Pericardium fibroblast (primary cell): ENCODE results near the gene IFITM2. TPM values are rescaled to one million over a fixed set of nuclear protein-coding genes. Genes with fewer than 3 reads are reported as not detected.

Experiments used
- total RNA-seq: library from RNA; depleted of rRNA; stranded (reverse); fragments of >200 nt; gene quantifications from 2 replicates; pipeline ENCODE4 v1.2.3, GENCODE V29; 2015

Gene IFITM2
- total RNA-seq = 312 and 572 TPM in 2 replicates

DNA sequence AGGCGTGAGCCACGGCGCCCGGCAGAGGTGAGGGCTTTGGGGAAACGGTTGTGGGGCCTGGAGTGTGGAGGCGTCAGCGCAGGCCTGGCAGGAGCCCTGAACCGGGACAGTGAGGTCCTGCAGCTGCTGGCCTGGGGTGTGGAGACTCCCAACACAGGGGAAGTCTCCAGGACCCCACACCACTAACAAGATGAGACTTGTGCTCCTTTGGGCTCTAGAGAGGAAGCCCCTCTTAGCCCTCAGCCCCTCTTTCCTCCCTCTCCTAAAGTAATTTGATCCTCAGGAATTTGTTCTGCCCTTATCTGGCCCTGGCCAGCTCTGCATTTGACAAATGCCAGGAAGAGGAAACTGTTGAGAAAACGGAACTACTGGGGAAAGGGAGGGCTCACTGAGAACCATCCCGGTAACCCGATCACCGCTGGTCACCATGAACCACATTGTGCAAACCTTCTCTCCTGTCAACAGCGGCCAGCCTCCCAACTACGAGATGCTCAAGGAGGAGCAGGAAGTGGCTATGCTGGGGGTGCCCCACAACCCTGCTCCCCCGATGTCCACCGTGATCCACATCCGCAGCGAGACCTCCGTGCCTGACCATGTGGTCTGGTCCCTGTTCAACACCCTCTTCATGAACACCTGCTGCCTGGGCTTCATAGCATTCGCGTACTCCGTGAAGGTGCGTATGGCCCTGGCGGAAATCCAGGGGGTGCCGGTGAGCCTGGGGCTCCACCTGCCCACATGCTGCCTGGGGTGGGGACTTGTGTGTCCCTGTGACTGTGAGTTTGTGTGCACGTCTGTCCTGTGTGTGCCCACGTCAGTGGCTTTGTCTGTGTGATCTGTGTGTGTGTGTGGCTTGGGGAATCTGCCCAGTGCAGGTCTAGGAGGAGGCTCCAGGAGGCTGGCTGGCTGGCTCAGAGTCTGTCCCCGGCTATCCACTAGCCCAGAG, at the start of gene IFITM2:
TSS of gene IFITM2 (plus strand) at position 51 of the 943 bp plus-strand sequence. CDS start at position 428, 377 bp downstream.

DNA sequence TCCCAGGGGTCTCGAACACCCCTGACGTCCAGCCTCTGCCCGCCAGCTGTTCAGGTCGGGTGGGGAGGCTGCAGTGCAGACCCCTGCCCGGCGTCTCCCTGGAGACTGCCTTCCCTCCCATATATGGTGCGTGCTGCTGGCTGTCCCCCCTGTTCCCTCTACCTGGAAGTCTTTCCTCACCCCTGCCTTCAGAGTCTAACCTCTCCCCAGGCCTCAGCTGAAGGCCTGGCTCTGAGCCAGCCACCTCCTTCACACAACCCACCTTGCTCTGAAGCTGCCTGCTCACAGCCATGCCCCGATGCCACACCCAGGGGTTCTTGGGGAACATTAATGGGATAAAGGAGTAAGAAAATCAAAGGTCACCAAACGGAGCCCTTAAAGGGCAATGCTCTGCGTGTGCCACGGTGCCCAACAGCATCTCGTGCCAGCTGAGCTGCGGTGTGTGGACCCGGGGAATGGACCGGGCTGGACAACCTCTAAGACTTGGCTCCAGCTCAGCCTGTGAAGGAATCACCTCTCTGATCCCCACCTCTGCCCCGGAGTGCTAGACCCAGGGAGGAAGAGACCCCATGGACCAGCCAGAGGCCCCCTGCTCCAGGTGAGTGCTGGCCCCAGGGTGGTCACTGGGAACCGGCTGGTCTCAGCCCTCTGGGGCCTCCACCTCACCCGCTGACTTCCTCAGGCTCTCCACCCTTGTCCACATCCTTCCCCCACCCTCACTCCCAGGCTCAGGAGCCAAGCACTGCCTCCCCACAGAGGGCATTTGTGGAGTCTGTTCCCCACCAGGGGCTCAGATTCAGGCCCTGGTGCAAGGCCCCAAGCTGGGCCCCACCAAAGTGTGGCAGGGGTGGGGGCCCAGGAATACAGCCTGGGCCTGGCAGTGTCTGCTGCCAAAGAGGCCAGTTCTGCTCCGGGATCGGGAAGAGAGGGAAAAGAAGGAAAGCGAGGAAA, 29.3 kb upstream of the IFITM2 start, which contains the start of gene NLRP6:
TSS of gene NLRP6 (plus strand) at position 407 of the 951 bp plus-strand sequence. CDS start at position 570, 163 bp downstream.

DNA sequence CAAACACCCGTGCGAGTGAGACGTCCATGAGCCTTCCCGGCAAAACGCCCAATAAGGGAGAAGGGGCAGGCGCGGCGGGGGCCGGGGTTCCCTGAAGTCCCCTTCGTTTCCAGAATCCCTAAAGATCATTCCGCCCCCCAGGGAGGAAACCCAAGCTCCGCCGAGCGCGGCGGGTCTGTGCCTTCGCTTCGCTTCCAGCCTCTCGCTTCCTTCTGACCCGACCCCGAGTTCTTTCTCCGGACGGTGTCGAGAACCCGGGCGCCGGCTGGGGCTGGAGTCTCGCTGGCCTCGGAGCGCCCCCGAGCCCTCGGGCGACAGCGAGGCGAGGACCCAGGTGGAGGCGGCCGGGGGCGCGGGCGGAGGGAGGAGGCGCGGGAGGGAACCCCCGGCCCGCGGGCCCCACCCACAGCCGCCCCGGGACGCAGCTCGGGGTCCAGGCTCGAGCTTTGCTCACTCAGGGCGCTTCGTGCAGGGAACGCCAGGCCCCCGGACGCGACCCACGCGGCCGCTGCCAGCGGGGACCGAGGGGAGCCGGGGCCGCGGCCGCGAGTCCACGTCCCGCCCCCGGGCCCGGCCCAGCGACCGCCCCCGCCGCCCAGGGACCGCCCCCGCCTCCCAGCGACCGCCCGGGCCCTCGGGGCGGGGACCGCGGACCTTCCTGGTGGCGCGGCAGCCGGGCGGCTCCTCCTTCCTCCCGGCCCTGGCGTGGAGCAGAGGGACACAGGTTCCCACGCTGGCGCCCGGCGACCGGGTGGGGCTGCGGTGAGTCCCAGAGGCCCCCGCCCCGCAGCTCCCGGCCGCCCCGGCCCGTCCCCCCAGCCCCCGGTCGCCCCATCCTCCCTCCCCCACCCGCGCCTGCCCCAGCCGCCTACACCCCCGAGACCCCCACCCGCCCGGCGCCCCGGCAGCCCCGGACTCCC, 18.9 kb upstream of the IFITM2 start, which contains the start of gene PGGHG:
TSS of gene PGGHG (plus strand) at position 649 of the 920 bp plus-strand sequence. CDS start 691 bp downstream, outside the sequence.

DNA sequence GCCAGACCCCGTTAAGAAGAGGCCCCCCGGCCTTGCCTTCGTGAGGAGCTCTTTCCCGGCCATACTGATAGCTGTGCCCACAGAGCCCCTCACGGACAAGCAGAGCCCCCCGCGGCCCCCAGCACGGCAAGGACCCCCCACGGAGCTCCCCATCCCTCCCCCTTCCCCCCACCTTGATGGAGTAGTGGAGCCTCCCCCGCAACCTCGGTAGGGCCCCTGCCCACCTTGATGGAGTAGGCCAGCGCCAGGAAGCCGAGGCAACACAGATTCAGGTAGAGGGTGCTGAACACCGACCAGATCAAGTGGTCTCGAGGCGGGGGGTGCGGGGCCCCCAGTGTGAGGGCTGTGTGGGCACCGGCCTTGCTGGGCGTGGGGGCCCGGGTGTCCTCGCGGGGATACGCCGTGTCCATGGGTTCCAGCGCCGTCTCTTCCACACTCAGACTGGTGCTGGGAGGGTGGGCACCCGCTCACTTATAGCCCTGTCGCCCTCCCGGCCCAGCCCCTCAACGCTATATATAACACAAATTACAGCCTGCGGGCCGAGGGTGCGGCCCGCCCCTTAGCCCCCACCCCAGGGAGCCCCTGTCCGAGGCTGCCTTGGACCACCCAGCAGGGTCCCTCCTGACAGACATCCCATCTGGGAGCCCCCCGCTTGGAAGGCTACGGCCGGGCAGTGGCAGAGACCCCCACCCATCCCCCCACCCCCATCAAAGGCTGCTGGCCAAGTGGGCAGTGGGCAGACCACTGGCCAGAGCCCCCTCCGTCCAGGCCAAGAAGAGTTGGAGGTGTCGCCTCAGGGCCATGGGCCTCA, 8.3 kb upstream of the IFITM2 start, which contains the start of gene IFITM5:
TSS of gene IFITM5 (minus strand) at position 446 of the 811 bp plus-strand sequence. CDS start at position 410, 36 bp downstream.

DNA sequence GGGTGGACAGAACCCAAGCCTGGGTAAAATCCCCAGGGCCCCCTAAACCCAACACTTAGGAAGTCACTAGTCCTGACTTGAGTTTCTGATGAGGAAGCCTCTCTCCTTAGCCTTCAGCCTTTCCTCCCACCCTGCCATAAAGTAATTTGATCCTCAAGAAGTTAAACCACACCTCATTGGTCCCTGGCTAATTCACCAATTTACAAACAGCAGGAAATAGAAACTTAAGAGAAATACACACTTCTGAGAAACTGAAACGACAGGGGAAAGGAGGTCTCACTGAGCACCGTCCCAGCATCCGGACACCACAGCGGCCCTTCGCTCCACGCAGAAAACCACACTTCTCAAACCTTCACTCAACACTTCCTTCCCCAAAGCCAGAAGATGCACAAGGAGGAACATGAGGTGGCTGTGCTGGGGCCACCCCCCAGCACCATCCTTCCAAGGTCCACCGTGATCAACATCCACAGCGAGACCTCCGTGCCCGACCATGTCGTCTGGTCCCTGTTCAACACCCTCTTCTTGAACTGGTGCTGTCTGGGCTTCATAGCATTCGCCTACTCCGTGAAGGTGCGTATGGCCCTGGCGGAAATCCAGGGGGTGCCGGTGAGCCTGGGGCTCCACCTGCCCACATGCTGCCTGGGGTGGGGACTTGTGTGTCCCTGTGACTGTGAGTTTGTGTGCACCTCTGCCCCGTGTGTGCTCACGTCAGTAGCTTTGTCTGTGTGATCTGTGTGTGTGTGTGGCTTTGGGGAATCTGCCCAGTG, 6.4 kb downstream of the IFITM2 start, which contains the start of gene IFITM1:
TSS of gene IFITM1 (plus strand) at position 254 of the 767 bp plus-strand sequence. CDS start at position 385, 131 bp downstream.

Other genes with a start within 250 kb of the IFITM2 start
- gene SCGB1C1, start 114.7 kb upstream of the IFITM2 start, total RNA-seq = not detected in 2 replicates
- gene BET1L, start 100.4 kb upstream of the IFITM2 start, total RNA-seq = 26.3 and 33.6 TPM in 2 replicates
- 71.2 and 82.5 TPM in 2 replicates for gene RIC8A, start 100.1 kb upstream of the IFITM2 start, total RNA-seq
- gene SIRT3, start 71.5 kb upstream of the IFITM2 start, total RNA-seq = 9.8 and 15.2 TPM in 2 replicates
- 94.1 and 119 TPM in 2 replicates for gene PSMD13, start 70.8 kb upstream of the IFITM2 start, total RNA-seq
- gene NLRP6, start 29.4 kb upstream of the IFITM2 start, total RNA-seq = not detected in 2 replicates
- gene PGGHG, start 18.7 kb upstream of the IFITM2 start, total RNA-seq = 9.8 and 16.9 TPM in 2 replicates
- gene IFITM5, start 8.3 kb upstream of the IFITM2 start, total RNA-seq = not detected in 2 replicates
- gene IFITM1, start 6.2 kb downstream of the IFITM2 start, total RNA-seq = 300 and 328 TPM in 2 replicates
- gene IFITM3, start 13.0 kb downstream of the IFITM2 start, total RNA-seq = 559 and 914 TPM in 2 replicates
- gene B4GALNT4, start 61.7 kb downstream of the IFITM2 start, total RNA-seq = 3.0 and 28.3 TPM in 2 replicates
- gene PKP3, start 86.4 kb downstream of the IFITM2 start, total RNA-seq = 1.9 and 11.9 TPM in 2 replicates
- 45.2 and 50.6 TPM in 2 replicates for gene SIGIRR, start 107.2 kb downstream of the IFITM2 start, total RNA-seq
- gene ANO9, start 134.2 kb downstream of the IFITM2 start, total RNA-seq = not detected in 2 replicates
- 65.9 and 71.3 TPM in 2 replicates for gene PTDSS2, start 142.5 kb downstream of the IFITM2 start, total RNA-seq
- gene RNH1, start 199.4 kb downstream of the IFITM2 start, total RNA-seq = 401 and 651 TPM in 2 replicates
- gene HRAS, start 227.8 kb downstream of the IFITM2 start, total RNA-seq = 48.3 and 53.2 TPM in 2 replicates
- 0.12 and 1.1 TPM in 2 replicates for gene LRRC56, start 229.7 kb downstream of the IFITM2 start, total RNA-seq